ENCODE measurements around the gene SLC39A8.
"Not testable (repeated sequence)": the region's sequence is repeated elsewhere in the genome, so short reads cannot be mapped to it uniquely, and the experiment has no call there.

Gene SLC39A8

DNA sequence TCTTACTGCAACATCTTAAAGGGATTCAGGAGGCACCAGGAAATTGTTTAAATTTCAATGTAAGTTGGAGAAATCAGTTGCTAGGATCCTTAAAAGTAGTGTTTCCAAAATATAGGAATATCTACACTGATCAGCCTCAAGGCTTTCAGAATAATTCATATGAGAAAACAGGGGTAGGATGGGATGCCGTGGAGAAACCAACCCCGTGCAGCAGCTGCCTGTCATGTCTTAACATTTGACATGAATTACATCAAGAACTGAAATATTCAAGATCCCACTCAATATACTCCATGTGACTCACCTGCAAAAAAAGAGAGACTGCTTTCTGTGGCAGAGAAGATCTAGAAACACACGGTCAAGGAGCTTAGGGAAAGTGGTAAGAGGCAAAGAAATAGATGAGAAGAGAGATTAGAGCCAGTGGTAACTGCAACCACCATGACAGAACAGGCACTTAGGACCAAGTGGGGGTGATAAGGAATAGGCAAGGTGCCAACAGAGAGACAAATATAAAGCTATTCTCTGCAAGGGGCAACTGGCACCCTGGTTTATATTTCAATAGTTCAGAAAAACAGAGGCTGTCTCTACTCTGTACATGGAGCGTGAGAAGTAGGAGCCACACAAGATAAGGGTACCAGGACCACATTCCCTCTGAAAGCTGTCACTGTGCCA, 64.0 kb downstream of the SLC39A8 start:
- Histone ChIP-seq H3K9me3 (ENCODE audit: control insufficient read depth in 2 of 2, low read length in 2 of 2) (no peaks in the 10 kb centered on the region), H3K9ac (ENCODE audit: low read depth in 1 of 2, low read length in 2 of 2) (no peak overlapping the region)

GRCh38 chr4:102273317-102273716, 72.0 kb downstream of the SLC39A8 start:
- H3K27me3 ChIP-seq (ENCODE audit: control insufficient read depth in 2 of 2, insufficient read depth in 2 of 2, low read length in 2 of 2); H3K9ac ChIP-seq (ENCODE audit: low read depth in 1 of 2, low read length in 2 of 2); H3K4me3 ChIP-seq (ENCODE audit: low read length in 2 of 2); H3K36me3 ChIP-seq (ENCODE audit: control insufficient read depth in 2 of 2, insufficient read depth in 2 of 2, low read length in 2 of 2); H3K9me3 ChIP-seq (ENCODE audit: control insufficient read depth in 2 of 2, low read length in 2 of 2); H3K4me1 ChIP-seq (ENCODE audit: control insufficient read depth in 2 of 2, insufficient read depth in 2 of 2, low read length in 2 of 2); H3K27ac ChIP-seq (ENCODE audit: low read depth in 2 of 2, low read length in 2 of 2): not testable (repeated sequence)

More for the DNA sequence above, 64.0 kb downstream of the SLC39A8 start:
- no peak overlapping the region for H3K27ac ChIP-seq (ENCODE audit: low read depth in 2 of 2, low read length in 2 of 2)
- H3K4me3 ChIP-seq (ENCODE audit: low read length in 2 of 2) = no peak overlapping the region
- H3K27me3 ChIP-seq (ENCODE audit: control insufficient read depth in 2 of 2, insufficient read depth in 2 of 2, low read length in 2 of 2) = no peaks in the 10 kb centered on the region
- no peaks in the 10 kb centered on the region for H3K36me3 ChIP-seq (ENCODE audit: control insufficient read depth in 2 of 2, insufficient read depth in 2 of 2, low read length in 2 of 2)
- no peaks in the 10 kb centered on the region for H3K4me1 ChIP-seq (ENCODE audit: control insufficient read depth in 2 of 2, insufficient read depth in 2 of 2, low read length in 2 of 2)

- peaks cover 5 to 11% of the 10 kb centered on the region in 2 donors for H3K36me3 ChIP-seq (ENCODE audit: control insufficient read depth in 2 of 2, insufficient read depth in 2 of 2, low read length in 2 of 2)
- H3K4me3 ChIP-seq (ENCODE audit: low read length in 2 of 2) = no peak overlapping the region
- no peaks in the 10 kb centered on the region for H3K27me3 ChIP-seq (ENCODE audit: control insufficient read depth in 2 of 2, insufficient read depth in 2 of 2, low read length in 2 of 2)
- no peak overlapping the region for H3K9ac ChIP-seq (ENCODE audit: low read depth in 1 of 2, low read length in 2 of 2)
- H3K9me3 ChIP-seq (ENCODE audit: control insufficient read depth in 2 of 2, low read length in 2 of 2) = no peaks in the 10 kb centered on the region
- no peaks in the 10 kb centered on the region for H3K4me1 ChIP-seq (ENCODE audit: control insufficient read depth in 2 of 2, insufficient read depth in 2 of 2, low read length in 2 of 2)
- no peak overlapping the region for H3K27ac ChIP-seq (ENCODE audit: low read depth in 2 of 2, low read length in 2 of 2)
These were observed 73.0 kb downstream of the SLC39A8 start for GRCh38 chr4:102272318-102272717.

GRCh38 chr4:102268355-102268754, 76.9 kb downstream of the SLC39A8 start:
- H3K9ac ChIP-seq (ENCODE audit: low read depth in 1 of 2, low read length in 2 of 2) = no peak overlapping the region
- H3K36me3 ChIP-seq (ENCODE audit: control insufficient read depth in 2 of 2, insufficient read depth in 2 of 2, low read length in 2 of 2) = peaks cover 10 to 18% of the 10 kb centered on the region in 2 donors
- H3K4me3 ChIP-seq (ENCODE audit: low read length in 2 of 2) = no peak overlapping the region
- no peaks in the 10 kb centered on the region for H3K9me3 ChIP-seq (ENCODE audit: control insufficient read depth in 2 of 2, low read length in 2 of 2)
- no peaks in the 10 kb centered on the region for H3K4me1 ChIP-seq (ENCODE audit: control insufficient read depth in 2 of 2, insufficient read depth in 2 of 2, low read length in 2 of 2)
- H3K27ac ChIP-seq (ENCODE audit: low read depth in 2 of 2, low read length in 2 of 2) = no peak overlapping the region
- no peaks in the 10 kb centered on the region for H3K27me3 ChIP-seq (ENCODE audit: control insufficient read depth in 2 of 2, insufficient read depth in 2 of 2, low read length in 2 of 2)

DNA sequence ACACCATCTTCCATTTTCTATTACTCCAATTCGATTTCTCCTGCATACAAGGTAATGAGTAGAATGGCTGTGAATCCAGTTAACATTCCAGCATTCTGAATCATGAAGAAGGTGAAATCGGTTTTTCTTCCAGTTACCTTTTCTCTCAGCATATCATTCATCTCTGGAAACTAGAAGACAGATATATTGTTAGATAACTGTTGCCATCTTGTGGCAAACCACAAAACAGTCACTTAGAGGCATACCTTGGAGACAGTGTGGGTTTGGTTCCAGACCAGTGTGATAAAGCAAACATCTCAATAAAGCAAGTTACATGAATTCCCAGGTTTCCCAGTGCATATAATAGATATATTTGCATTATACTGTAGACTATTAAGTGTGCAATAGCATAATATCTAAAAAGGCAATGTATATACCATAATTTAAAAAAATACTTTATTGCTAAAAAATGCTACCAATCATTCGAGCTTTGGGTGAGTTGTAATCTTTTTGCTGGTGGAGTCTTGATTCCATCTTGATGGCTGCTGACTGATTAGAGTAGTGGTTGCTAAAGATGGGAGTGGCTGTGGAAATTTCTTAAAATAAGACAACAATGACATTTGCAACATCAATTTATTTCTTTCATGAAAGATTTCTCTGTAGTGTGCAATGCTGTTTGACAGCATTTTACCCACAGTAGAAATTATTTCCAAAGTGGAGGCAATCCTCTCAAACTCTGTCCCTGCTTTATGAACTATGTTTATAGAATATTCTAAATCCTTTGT, 82.1 kb downstream of the SLC39A8 start:
- Histone ChIP-seq H3K4me1 (ENCODE audit: control insufficient read depth in 2 of 2, insufficient read depth in 2 of 2, low read length in 2 of 2) (no peaks in the 10 kb centered on the region), H3K9me3 (ENCODE audit: control insufficient read depth in 2 of 2, low read length in 2 of 2) (no peaks in the 10 kb centered on the region), H3K27ac (ENCODE audit: low read depth in 2 of 2, low read length in 2 of 2) (no peak overlapping the region), H3K4me3 (ENCODE audit: low read length in 2 of 2) (no peak overlapping the region), H3K27me3 (ENCODE audit: control insufficient read depth in 2 of 2, insufficient read depth in 2 of 2, low read length in 2 of 2) (no peaks in the 10 kb centered on the region), H3K36me3 (ENCODE audit: control insufficient read depth in 2 of 2, insufficient read depth in 2 of 2, low read length in 2 of 2) (peaks cover 6 to 18% of the 10 kb centered on the region in 2 donors), H3K9ac (ENCODE audit: low read depth in 1 of 2, low read length in 2 of 2) (no peak overlapping the region)

DNA sequence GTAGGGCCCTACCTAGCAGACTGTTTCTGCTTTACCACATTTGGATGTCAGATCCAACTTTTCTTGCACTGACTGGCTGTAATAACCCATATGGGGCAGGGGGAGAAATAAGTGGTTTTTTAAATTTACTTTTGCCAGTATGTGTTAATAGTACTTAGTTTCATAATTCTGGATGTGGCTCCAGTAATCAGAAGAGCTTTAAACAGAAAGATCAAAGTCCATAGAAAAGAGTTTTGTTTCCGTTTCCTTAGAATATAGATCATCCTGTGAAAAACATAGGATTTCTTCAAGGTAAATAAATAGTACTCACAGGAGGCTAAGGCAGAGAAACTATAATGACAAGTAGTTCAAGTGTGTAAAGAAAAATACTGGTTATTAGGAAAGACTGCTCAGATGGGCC, 85.6 kb downstream of the SLC39A8 start:
- Histone ChIP-seq H3K4me3 (ENCODE audit: low read length in 2 of 2) (no peak overlapping the region), H3K27ac (ENCODE audit: low read depth in 2 of 2, low read length in 2 of 2) (no peak overlapping the region), H3K36me3 (ENCODE audit: control insufficient read depth in 2 of 2, insufficient read depth in 2 of 2, low read length in 2 of 2) (peaks cover 0 to 7% of the 10 kb centered on the region in 2 donors), H3K4me1 (ENCODE audit: control insufficient read depth in 2 of 2, insufficient read depth in 2 of 2, low read length in 2 of 2) (no peaks in the 10 kb centered on the region), H3K27me3 (ENCODE audit: control insufficient read depth in 2 of 2, insufficient read depth in 2 of 2, low read length in 2 of 2) (no peaks in the 10 kb centered on the region), H3K9me3 (ENCODE audit: control insufficient read depth in 2 of 2, low read length in 2 of 2) (no peaks in the 10 kb centered on the region), H3K9ac (ENCODE audit: low read depth in 1 of 2, low read length in 2 of 2) (no peak overlapping the region)

- Histone ChIP-seq H3K9ac (ENCODE audit: low read depth in 1 of 2, low read length in 2 of 2) (no peak overlapping the region), H3K27me3 (ENCODE audit: control insufficient read depth in 2 of 2, insufficient read depth in 2 of 2, low read length in 2 of 2) (no peaks in the 10 kb centered on the region), H3K36me3 (ENCODE audit: control insufficient read depth in 2 of 2, insufficient read depth in 2 of 2, low read length in 2 of 2) (peaks cover 0 to 3% of the 10 kb centered on the region in 2 donors), H3K4me1 (ENCODE audit: control insufficient read depth in 2 of 2, insufficient read depth in 2 of 2, low read length in 2 of 2) (no peaks in the 10 kb centered on the region), H3K4me3 (ENCODE audit: low read length in 2 of 2) (no peak overlapping the region), H3K27ac (ENCODE audit: low read depth in 2 of 2, low read length in 2 of 2) (no peak overlapping the region), H3K9me3 (ENCODE audit: control insufficient read depth in 2 of 2, low read length in 2 of 2) (no peaks in the 10 kb centered on the region)
These were observed 86.2 kb downstream of the SLC39A8 start for GRCh38 chr4:102259081-102259480.

DNA sequence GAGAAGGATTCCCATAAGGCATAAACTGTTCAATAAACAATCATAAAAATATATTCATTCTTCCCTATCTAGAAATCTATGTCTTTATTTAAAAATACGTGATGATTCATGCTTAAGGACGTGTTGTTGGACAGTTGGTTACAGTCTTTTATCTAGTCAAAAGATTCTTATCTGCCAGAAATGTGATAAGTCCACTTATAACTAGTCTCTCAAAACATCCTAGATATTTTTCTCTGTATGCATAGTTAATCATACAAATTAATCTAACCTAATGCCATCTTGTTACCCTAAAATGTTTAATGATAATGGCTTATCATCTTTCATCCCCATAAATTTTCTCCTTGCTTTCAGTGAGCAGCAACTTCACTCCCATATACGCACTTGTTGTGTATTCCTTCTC, 89.0 kb downstream of the SLC39A8 start:
- Histone ChIP-seq H3K27ac (ENCODE audit: low read depth in 2 of 2, low read length in 2 of 2) (no peak overlapping the region), H3K36me3 (ENCODE audit: control insufficient read depth in 2 of 2, insufficient read depth in 2 of 2, low read length in 2 of 2) (no peaks in the 10 kb centered on the region), H3K4me1 (ENCODE audit: control insufficient read depth in 2 of 2, insufficient read depth in 2 of 2, low read length in 2 of 2) (no peaks in the 10 kb centered on the region), H3K9me3 (ENCODE audit: control insufficient read depth in 2 of 2, low read length in 2 of 2) (no peaks in the 10 kb centered on the region), H3K9ac (ENCODE audit: low read depth in 1 of 2, low read length in 2 of 2) (no peak overlapping the region), H3K4me3 (ENCODE audit: low read length in 2 of 2) (no peak overlapping the region), H3K27me3 (ENCODE audit: control insufficient read depth in 2 of 2, insufficient read depth in 2 of 2, low read length in 2 of 2) (no peaks in the 10 kb centered on the region)

GRCh38 chr4:102253860-102254259, 91.4 kb downstream of the SLC39A8 start:
- H3K9me3 ChIP-seq (ENCODE audit: control insufficient read depth in 2 of 2, low read length in 2 of 2) = no peaks in the 10 kb centered on the region
- H3K27me3 ChIP-seq (ENCODE audit: control insufficient read depth in 2 of 2, insufficient read depth in 2 of 2, low read length in 2 of 2) = no peaks in the 10 kb centered on the region
- no peak overlapping the region for H3K9ac ChIP-seq (ENCODE audit: low read depth in 1 of 2, low read length in 2 of 2)
- no peaks in the 10 kb centered on the region for H3K36me3 ChIP-seq (ENCODE audit: control insufficient read depth in 2 of 2, insufficient read depth in 2 of 2, low read length in 2 of 2)
- H3K27ac ChIP-seq (ENCODE audit: low read depth in 2 of 2, low read length in 2 of 2) = no peak overlapping the region
- no peaks in the 10 kb centered on the region for H3K4me1 ChIP-seq (ENCODE audit: control insufficient read depth in 2 of 2, insufficient read depth in 2 of 2, low read length in 2 of 2)
- no peak overlapping the region for H3K4me3 ChIP-seq (ENCODE audit: low read length in 2 of 2)

GRCh38 chr4:102252171-102252570, 93.1 kb downstream of the SLC39A8 start:
- Histone ChIP-seq H3K9me3 (ENCODE audit: control insufficient read depth in 2 of 2, low read length in 2 of 2) (no peaks in the 10 kb centered on the region), H3K27me3 (ENCODE audit: control insufficient read depth in 2 of 2, insufficient read depth in 2 of 2, low read length in 2 of 2) (no peaks in the 10 kb centered on the region), H3K4me3 (ENCODE audit: low read length in 2 of 2) (no peak overlapping the region), H3K4me1 (ENCODE audit: control insufficient read depth in 2 of 2, insufficient read depth in 2 of 2, low read length in 2 of 2) (no peaks in the 10 kb centered on the region), H3K27ac (ENCODE audit: low read depth in 2 of 2, low read length in 2 of 2) (no peak overlapping the region), H3K36me3 (ENCODE audit: control insufficient read depth in 2 of 2, insufficient read depth in 2 of 2, low read length in 2 of 2) (no peaks in the 10 kb centered on the region), H3K9ac (ENCODE audit: low read depth in 1 of 2, low read length in 2 of 2) (no peak overlapping the region)

Data from mucosa of rectum (tissue), 2 donors.